HL-60 (cell line): ENCODE measurements around the gene CBLC.

Experiments
- POLR2AphosphoS5 ChIP-seq: IDR thresholded peaks from 2 replicates; pipeline ENCODE4 v1.6.1; 2012; ENCODE audit warnings: low read depth
- TF ChIP-seq, protein P1 (sequence below): IDR thresholded peaks from one replicate; pipeline ENCODE4 v1.5.1; 2011; ENCODE audit warnings: low read length, control low read depth, inconsistent platforms; ENCODE audit not compliant: insufficient read depth
- TF ChIP-seq, protein P2 (sequence below): IDR thresholded peaks from 2 replicates; pipeline ENCODE4 v1.6.1; 2012; ENCODE audit warnings: low read depth; ENCODE audit not compliant: insufficient replicate concordance

DNA sequence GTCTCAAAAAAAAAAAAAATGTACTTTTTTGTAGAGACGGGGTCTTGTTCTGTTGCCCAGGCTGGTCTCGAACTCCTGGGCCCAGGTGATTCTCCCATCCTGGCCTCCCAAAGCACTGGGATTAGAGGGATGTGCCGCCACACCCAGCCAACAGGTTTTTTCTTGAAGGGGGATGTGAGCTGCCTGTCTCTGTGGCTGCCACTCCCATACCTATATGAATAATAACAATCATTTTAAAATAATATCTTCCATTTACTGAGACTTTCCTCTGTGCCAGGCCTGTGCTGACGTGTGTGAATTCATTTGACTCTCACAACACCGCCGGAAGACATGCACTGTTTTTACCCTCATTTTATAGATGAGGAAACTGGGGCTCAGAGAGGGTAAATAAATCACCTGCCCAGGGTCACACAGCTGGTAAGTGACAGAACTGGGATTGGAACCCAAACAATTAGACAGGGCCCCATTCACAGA lies 36.4 kb upstream of the CBLC start:
- TF ChIP-seq POLR2AphosphoS5, result no peak
- TF ChIP-seq, protein P1, sequence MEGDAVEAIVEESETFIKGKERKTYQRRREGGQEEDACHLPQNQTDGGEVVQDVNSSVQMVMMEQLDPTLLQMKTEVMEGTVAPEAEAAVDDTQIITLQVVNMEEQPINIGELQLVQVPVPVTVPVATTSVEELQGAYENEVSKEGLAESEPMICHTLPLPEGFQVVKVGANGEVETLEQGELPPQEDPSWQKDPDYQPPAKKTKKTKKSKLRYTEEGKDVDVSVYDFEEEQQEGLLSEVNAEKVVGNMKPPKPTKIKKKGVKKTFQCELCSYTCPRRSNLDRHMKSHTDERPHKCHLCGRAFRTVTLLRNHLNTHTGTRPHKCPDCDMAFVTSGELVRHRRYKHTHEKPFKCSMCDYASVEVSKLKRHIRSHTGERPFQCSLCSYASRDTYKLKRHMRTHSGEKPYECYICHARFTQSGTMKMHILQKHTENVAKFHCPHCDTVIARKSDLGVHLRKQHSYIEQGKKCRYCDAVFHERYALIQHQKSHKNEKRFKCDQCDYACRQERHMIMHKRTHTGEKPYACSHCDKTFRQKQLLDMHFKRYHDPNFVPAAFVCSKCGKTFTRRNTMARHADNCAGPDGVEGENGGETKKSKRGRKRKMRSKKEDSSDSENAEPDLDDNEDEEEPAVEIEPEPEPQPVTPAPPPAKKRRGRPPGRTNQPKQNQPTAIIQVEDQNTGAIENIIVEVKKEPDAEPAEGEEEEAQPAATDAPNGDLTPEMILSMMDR, result no peak
- TF ChIP-seq, protein P2, sequence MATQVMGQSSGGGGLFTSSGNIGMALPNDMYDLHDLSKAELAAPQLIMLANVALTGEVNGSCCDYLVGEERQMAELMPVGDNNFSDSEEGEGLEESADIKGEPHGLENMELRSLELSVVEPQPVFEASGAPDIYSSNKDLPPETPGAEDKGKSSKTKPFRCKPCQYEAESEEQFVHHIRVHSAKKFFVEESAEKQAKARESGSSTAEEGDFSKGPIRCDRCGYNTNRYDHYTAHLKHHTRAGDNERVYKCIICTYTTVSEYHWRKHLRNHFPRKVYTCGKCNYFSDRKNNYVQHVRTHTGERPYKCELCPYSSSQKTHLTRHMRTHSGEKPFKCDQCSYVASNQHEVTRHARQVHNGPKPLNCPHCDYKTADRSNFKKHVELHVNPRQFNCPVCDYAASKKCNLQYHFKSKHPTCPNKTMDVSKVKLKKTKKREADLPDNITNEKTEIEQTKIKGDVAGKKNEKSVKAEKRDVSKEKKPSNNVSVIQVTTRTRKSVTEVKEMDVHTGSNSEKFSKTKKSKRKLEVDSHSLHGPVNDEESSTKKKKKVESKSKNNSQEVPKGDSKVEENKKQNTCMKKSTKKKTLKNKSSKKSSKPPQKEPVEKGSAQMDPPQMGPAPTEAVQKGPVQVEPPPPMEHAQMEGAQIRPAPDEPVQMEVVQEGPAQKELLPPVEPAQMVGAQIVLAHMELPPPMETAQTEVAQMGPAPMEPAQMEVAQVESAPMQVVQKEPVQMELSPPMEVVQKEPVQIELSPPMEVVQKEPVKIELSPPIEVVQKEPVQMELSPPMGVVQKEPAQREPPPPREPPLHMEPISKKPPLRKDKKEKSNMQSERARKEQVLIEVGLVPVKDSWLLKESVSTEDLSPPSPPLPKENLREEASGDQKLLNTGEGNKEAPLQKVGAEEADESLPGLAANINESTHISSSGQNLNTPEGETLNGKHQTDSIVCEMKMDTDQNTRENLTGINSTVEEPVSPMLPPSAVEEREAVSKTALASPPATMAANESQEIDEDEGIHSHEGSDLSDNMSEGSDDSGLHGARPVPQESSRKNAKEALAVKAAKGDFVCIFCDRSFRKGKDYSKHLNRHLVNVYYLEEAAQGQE, result no peak
